Adipocyte (in vitro differentiated cells): ENCODE measurements around the gene CAST.
"Not testable (repeated sequence)": the region's sequence is repeated elsewhere in the genome, so short reads cannot be mapped to it uniquely, and the experiment has no call there.

Experiments used
- DNase-seq: peaks from one replicate; pipeline ENCODE4 v3.0.0-alpha.2; 2015; ENCODE audit warnings: low read depth
- H3K27me3 ChIP-seq: replicated peaks from 2 replicates; pipeline ENCODE4 v1.7.0; 2013; ENCODE audit warnings: mild to moderate bottlenecking, low read length, moderate library complexity; ENCODE audit not compliant: control insufficient read depth, insufficient read depth
- H3K36me3 ChIP-seq: 2 replicates; pipeline ENCODE4 v1.7.0; 2013; ENCODE audit warnings: low read length, mild to moderate bottlenecking, moderate library complexity; ENCODE audit not compliant: control insufficient read depth, insufficient read depth, severe bottlenecking
- H3K4me1 ChIP-seq: 2 replicates; pipeline ENCODE4 v1.7.0; 2013; ENCODE audit warnings: mild to moderate bottlenecking, low read length, moderate library complexity; ENCODE audit not compliant: control insufficient read depth, insufficient read depth
- H3K4me3 ChIP-seq: 2 replicates; pipeline ENCODE4 v1.7.0; 2013; ENCODE audit warnings: mild to moderate bottlenecking, low read length, moderate library complexity
- H3K9ac ChIP-seq: 2 replicates; pipeline ENCODE4 v1.7.0; 2013; ENCODE audit warnings: mild to moderate bottlenecking, low read length, moderate library complexity
- H3K9me3 ChIP-seq: 2 replicates; pipeline ENCODE4 v1.7.0; 2013; ENCODE audit warnings: mild to moderate bottlenecking, low read length, moderate library complexity; ENCODE audit not compliant: control insufficient read depth

The CAST gene

DNA sequence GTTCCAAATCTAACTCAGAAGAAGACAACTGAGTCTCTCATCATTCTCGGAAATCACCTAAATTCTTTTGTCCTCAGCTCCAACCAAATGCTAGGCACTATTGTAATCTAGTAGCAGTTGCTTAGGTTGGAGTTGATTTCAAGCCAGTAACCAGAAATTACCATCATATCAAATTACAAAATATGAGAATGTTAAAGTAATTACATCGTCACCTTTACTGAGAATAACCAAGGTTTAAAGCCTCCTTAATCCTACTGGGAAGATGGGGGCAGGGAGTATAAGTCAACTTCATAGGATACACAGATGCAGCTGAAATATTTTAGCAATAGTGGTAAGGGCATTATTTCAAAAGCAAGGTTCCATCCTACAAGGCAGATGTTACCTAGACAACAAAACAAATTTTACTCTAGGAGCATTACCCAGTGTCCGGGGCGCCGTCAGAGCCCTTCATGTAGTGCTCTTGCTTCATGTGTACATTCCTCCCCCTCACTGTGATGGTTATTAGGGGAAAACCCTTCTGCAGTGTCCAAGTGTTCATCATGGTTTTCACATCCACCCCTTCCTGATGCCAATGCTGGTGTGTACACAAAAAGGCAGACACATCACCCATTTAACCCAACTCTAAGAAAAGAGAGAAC lies 126.1 kb downstream of the CAST start:
- Histone ChIP-seq H3K4me3 (no peak overlapping the region), H3K27me3 (no peaks in the 10 kb centered on the region), H3K36me3 (peaks cover 59% of the 10 kb centered on the region), H3K9ac (no peak overlapping the region), H3K9me3 (peaks cover 3% of the 10 kb centered on the region), H3K4me1 (peaks cover 17% of the 10 kb centered on the region)
- no peak for DNase-seq

DNA sequence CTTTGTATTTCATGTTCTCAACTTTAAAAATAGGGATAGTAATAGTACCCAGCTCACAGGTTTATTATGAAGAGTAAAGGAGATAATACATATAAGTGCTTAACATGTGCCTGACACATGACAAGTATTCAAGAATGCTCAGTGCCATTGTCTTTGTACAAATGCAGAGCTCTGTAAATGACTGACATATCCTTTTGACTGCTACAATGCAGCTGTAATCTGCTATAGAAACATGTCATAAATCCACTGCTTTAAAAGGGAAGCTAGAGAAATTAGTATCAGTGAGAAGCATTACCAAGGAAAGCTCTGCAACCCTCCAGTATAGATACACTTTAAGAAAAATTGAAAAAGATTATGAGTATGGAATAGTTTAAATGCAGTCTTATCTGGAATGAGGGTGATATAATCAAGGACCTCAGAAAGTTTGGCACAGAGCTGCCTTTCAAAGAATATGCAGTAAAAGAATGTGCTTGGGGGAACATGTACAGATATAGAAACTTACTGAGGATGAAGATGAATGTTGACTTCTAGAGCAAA lies 127.7 kb downstream of the CAST start:
- DNase-seq = peak; percentile 34
- Histone ChIP-seq H3K9ac (no peak overlapping the region), H3K4me1 (peaks cover 17% of the 10 kb centered on the region), H3K9me3 (no peaks in the 10 kb centered on the region), H3K27me3 (no peaks in the 10 kb centered on the region), H3K36me3 (peaks cover 57% of the 10 kb centered on the region), H3K4me3 (no peak overlapping the region)

DNA sequence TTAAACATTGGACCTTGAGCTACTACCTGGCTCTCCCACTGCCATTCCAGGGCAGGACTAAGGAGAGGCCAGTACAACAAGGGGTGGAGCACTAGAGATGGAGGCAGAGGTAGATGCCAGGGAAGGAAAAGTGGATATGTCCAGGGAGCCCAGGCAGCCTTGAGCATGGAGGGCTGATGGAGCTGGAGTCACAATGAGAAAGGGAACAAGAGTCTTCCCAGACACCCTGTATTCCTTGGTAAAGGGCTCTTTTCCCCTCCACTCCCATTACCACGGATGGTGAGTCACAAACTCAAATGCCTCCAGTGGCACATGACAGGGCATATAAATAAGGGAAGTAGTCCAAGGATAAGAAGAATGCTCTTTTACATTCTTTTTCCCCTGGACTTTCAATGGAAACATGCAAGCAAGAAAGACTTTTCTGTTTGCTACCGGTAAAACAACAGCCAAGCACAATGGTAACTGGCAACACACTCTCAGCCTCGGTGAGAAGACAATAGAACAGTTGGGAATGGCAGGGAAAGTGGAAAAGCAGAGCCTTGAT lies 128.9 kb downstream of the CAST start:
- Histone ChIP-seq H3K9me3 (no peaks in the 10 kb centered on the region), H3K9ac (no peak overlapping the region), H3K36me3 (peaks cover 57% of the 10 kb centered on the region), H3K4me1 (peaks cover 17% of the 10 kb centered on the region), H3K27me3 (no peaks in the 10 kb centered on the region), H3K4me3 (no peak overlapping the region)
- peak; percentile 65 for DNase-seq

DNA sequence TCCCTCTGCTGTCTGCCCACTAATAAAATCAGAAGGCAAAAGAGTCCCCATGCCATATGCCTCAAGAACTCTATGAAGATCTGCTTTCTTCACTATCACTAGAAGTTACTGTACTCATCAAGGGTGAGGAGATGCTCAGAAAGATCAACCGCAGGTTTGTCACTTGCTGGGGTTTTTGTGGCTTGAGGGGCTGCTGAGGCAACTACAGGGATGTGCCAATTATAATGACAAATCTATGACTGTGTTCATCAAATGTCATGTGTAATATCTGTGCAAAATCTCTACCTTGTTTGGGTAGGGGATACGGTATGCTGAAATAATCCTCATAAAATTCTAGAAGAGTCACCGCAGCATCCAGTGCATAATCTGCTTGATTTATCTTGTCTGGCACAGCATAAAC lies 132.6 kb downstream of the CAST start:
- Histone ChIP-seq H3K36me3 (peaks cover 65% of the 10 kb centered on the region), H3K27me3 (no peaks in the 10 kb centered on the region), H3K9ac (no peak overlapping the region), H3K4me1 (peaks cover 17% of the 10 kb centered on the region), H3K9me3 (no peaks in the 10 kb centered on the region), H3K4me3 (no peak overlapping the region)
- no peak for DNase-seq

DNA sequence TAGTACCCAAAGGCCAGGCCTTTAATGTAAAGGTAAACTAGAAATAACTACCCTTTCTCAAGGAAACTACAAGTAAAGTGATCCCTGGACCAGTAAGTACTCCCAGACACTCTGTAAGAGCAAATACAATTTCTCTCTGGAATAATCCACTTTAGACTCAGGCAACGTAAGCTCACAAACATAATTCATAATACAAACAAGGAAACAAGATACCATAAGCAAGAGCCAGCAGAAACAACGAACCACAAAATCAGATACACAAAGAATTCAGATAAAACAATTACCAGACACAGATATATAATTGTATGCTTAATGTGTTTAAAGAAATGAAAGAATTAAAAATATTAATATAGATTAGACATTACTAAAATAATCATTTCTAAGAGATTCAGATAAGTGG lies 133.4 kb downstream of the CAST start:
- Histone ChIP-seq H3K27me3 (no peaks in the 10 kb centered on the region), H3K36me3 (peaks cover 67% of the 10 kb centered on the region), H3K9ac (no peak overlapping the region), H3K9me3 (no peaks in the 10 kb centered on the region), H3K4me1 (peaks cover 10% of the 10 kb centered on the region), H3K4me3 (no peak overlapping the region)
- DNase-seq = no peak

DNA sequence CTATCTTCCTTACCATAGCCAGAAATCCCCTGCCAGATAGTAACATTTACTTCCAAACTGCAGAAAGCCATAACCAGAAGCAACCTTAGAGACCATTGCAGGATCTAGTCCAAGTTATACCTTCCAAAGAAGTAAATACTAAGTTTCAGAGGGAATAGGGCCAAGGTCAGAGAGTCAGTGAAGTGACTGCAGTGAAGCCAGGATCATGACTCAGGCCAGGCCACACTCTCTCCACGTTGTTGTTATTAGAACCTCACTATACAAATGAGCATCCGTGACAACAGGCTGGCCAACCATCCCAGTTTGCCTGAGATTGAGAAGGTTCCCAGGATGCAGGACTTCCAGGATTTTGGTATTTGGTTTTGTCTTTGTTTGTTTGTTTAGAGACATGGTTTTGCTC lies 134.3 kb downstream of the CAST start:
- Histone ChIP-seq H3K4me1 (peaks cover 2% of the 10 kb centered on the region), H3K9me3 (no peaks in the 10 kb centered on the region), H3K27me3 (no peaks in the 10 kb centered on the region), H3K4me3 (no peak overlapping the region), H3K36me3 (peaks cover 72% of the 10 kb centered on the region), H3K9ac (no peak overlapping the region)
- DNase-seq = no peak

DNA sequence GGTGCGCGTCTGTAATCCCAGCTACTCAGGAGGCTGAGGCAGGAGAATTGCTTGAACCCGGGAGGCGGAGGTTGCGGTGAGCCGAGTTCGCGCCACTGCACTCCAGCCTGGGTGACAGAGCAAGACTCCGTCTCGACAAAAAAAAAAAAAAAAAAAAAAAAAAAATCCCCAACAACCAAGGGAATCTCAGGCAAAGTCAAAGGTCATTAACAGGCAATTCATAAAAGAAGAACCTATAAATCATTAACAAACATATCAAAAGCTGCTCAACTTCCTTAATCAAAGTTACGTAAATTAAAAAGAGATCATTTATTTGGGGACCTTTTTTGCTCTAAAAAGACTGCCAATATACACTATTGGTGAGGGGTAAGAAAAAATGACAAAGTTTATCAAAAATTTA lies 139.5 kb downstream of the CAST start:
- not testable (repeated sequence) for H3K4me3 ChIP-seq, DNase-seq, H3K27me3 ChIP-seq, H3K9ac ChIP-seq, H3K9me3 ChIP-seq
- Histone ChIP-seq H3K4me1 (peaks cover 11% of the 10 kb centered on the region), H3K36me3 (peaks cover 35% of the 10 kb centered on the region)

DNA sequence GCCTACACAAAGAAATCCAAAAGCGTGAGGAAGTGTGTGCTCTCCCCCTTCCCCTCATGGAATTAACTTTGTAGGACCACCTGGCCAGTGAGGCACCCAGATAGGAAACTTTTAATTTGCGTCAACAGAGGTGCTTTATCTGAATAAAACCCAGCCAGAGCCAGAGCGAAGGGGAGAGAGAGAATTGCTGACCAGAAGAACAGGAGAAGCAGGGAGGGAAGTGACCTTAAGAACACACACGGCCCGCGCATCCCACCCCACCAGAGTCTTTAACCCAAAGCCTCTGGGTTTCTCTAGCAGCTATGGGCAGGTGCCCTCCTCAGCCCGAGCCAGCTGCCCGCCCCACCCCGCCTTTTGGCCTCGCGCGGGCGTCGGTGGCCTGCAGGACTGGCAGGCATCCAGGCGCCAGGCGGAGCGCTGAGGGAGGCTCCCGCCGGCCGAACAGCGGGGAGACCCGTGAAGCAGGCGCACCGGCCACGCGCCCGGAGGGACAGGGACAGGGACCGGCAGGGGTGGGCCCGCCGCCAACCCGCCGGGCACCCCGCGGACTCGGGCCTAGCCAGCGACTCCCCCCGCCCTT lies 145.0 kb downstream of the CAST start:
- DNase-seq = peak; percentile 91
- H3K36me3 ChIP-seq = peaks cover 4% of the 10 kb centered on the region
- H3K4me1 ChIP-seq = peaks cover 15% of the 10 kb centered on the region
- H3K9me3 ChIP-seq = no peaks in the 10 kb centered on the region
- H3K27me3 ChIP-seq = no peaks in the 10 kb centered on the region
- H3K4me3 ChIP-seq = peak overlapping the region; percentile 92
- H3K9ac ChIP-seq = peak overlapping the region; percentile 99

DNA sequence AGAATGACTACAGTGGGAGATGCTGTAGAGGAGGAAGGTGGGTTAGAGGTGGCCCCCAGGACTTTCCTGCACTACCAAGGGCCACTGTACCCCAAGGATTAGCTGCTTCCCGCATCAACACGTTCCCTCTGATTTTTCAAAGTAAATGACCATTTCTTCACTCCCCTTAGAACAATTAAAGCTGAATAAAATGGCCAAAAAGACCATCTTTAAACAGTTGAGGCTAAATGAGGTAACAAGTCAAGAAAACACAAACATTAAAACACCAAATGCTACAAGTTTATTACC lies 146.3 kb downstream of the CAST start:
- Histone ChIP-seq H3K27me3 (no peaks in the 10 kb centered on the region), H3K4me3 (peak overlapping the region; percentile 92)

DNA sequence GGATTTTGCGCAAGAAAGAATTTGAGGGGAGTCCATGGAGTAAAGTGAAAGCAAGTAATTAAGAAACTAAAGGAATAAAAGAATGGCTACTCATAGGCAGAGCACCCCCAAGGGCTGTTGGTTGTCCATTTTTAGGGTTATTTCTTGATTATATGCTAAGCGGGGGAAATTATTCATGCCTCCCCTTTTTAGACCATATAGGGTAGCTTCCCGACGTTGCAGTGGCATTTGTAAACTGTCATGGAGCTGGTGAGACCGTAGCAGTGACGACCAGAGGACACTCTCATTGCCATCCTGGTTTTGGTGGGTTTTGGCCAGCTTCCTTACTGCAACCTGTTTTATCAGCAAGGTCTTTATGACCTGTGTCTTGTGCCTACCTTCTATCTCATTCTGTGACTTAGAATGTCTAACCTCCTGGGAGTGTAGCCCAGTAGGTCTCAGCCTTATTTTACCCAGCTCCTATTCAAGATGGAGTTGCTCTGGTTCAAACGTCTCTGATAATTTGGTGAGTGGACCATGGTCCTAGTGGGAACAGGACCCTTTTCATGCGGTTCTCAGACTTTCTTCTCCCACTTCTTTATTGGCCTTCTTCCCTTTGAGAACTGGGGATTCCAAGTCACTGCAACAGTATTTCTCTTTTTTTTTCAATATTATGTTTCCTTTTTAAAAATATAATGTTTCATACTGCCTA lies 146.8 kb downstream of the CAST start:
- H3K4me3 ChIP-seq = peak overlapping the region; percentile 92
- DNase-seq = no peak
- no peaks in the 10 kb centered on the region for H3K27me3 ChIP-seq
- peaks cover 15% of the 10 kb centered on the region for H3K4me1 ChIP-seq
- H3K9ac ChIP-seq = peak overlapping the region; percentile 99
- no peaks in the 10 kb centered on the region for H3K9me3 ChIP-seq
- no peaks in the 10 kb centered on the region for H3K36me3 ChIP-seq

More for the DNA sequence above, 146.3 kb downstream of the CAST start:
- Histone ChIP-seq H3K9ac (peak overlapping the region; percentile 99), H3K36me3 (no peaks in the 10 kb centered on the region), H3K9me3 (no peaks in the 10 kb centered on the region), H3K4me1 (peaks cover 15% of the 10 kb centered on the region)
- no peak for DNase-seq

DNA sequence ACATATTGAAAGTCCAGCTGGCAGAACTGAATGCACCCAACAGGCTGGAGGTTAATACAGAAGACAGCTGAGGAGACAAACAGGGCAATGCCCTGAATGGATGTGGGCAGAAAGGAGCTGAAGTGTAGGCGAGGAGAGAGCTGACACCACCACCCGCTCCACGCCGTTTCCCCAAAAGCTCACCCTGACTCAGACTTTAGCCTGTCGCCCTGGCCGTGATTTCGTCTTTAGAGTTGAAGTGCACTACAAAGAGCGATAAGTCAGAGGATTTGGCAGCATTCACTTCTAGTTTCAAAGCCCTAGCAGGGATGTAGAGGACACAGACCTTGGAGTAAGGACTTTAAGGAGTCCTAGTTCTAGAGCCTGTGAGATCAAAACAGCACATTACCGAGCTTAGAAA lies 147.7 kb downstream of the CAST start:
- no peak overlapping the region for H3K4me3 ChIP-seq
- H3K9me3 ChIP-seq = no peaks in the 10 kb centered on the region
- no peaks in the 10 kb centered on the region for H3K27me3 ChIP-seq
- peaks cover 15% of the 10 kb centered on the region for H3K4me1 ChIP-seq
- no peak for DNase-seq
- H3K36me3 ChIP-seq = no peaks in the 10 kb centered on the region
- no peak overlapping the region for H3K9ac ChIP-seq
